Liver (tissue), 9 donors: Measurements from ENCODE around the gene RPAP2. TPM values are rescaled to one million over a fixed set of nuclear protein-coding genes. Genes with fewer than 3 reads are reported as not detected.

Experiments
- DNase-seq: peaks from one replicate; pipeline ENCODE4 v3.0.0-alpha.2; 2017; ENCODE audit warnings: low spot score
- H3K27ac ChIP-seq, 2 donors: one replicate each; pipeline ENCODE4 v1.7.0; 2013; ENCODE audit warnings: inconsistent platforms in 2 of 2, low read length in 2 of 2, control low read depth in 1 of 2, low read depth in 1 of 2, mild to moderate bottlenecking in 1 of 2
- H3K27me3 ChIP-seq, 4 donors: one replicate each; pipeline versions ENCODE4 v1.6.1 to v1.7.0; 2013; ENCODE audit warnings: low read length in 3 of 4, inconsistent platforms in 1 of 4, mild to moderate bottlenecking in 1 of 4, moderate library complexity in 1 of 4; ENCODE audit not compliant: control insufficient read depth in 4 of 4, insufficient read depth in 4 of 4
- H3K36me3 ChIP-seq, 4 donors: one replicate each; pipeline versions ENCODE4 v1.6.1 to v1.7.0; 2013; ENCODE audit warnings: low read length in 3 of 4, mild to moderate bottlenecking in 3 of 4, low read depth in 1 of 4, moderate library complexity in 1 of 4; ENCODE audit not compliant: control insufficient read depth in 4 of 4, insufficient read depth in 3 of 4
- H3K4me1 ChIP-seq, 4 donors: one replicate each; pipeline versions ENCODE4 v1.6.1 to v1.7.0; 2013; ENCODE audit warnings: low read length in 3 of 4, mild to moderate bottlenecking in 3 of 4, moderate library complexity in 1 of 4; ENCODE audit not compliant: control insufficient read depth in 4 of 4, insufficient read depth in 4 of 4
- H3K4me3 ChIP-seq, 3 donors: one replicate each; pipeline versions ENCODE4 v1.6.1 to v1.7.0; 2013; ENCODE audit warnings: low read length in 3 of 3, control low read depth in 1 of 3, low read depth in 1 of 3, mild to moderate bottlenecking in 1 of 3
- H3K9ac ChIP-seq, 2 donors: one replicate each; pipeline ENCODE4 v1.7.0; 2013; ENCODE audit warnings: low read length in 2 of 2, mild to moderate bottlenecking in 2 of 2, moderate library complexity in 2 of 2, control low read depth in 1 of 2, low read depth in 1 of 2
- H3K9me3 ChIP-seq, 4 donors: one replicate each; pipeline versions ENCODE4 v1.6.1 to v1.7.0; 2013; ENCODE audit warnings: low read length in 3 of 4; ENCODE audit not compliant: control insufficient read depth in 4 of 4
- FOXA1 ChIP-seq: IDR thresholded peaks from 2 replicates; pipeline ENCODE4 v1.6.1; 2016; ENCODE audit warnings: antibody characterized with exemption
- FOXA2 ChIP-seq: IDR thresholded peaks from 2 replicates; pipeline ENCODE4 v1.6.1; 2016; ENCODE audit warnings: antibody characterized with exemption
- GABPA ChIP-seq, 2 donors: IDR thresholded peaks in 1 of 2; conservative IDR thresholded peaks in 1 of 2; 2 replicates each; pipeline ENCODE4 v1.6.1; 2016; ENCODE audit warnings: antibody characterized with exemption in 2 of 2, mild to moderate bottlenecking in 1 of 2, moderate library complexity in 1 of 2
- HNF4A ChIP-seq, 2 donors: conservative IDR thresholded peaks; 2 replicates each; pipeline ENCODE4 v1.6.1; 2016; ENCODE audit warnings: antibody characterized with exemption in 2 of 2, mild to moderate bottlenecking in 2 of 2
- HNF4G ChIP-seq: IDR thresholded peaks from 2 replicates; pipeline ENCODE4 v1.6.1; 2016; ENCODE audit warnings: antibody characterized with exemption
- JUND ChIP-seq, 2 donors: IDR thresholded peaks; 2 replicates each; pipeline ENCODE4 v1.6.1; 2016; ENCODE audit warnings: antibody characterized with exemption in 2 of 2
- NR2F2 ChIP-seq: IDR thresholded peaks from 2 replicates; pipeline ENCODE4 v1.6.1; 2016; ENCODE audit warnings: antibody characterized with exemption
- RAD21 ChIP-seq, 2 donors: IDR thresholded peaks; 2 replicates each; pipeline ENCODE4 v1.6.1; 2016; ENCODE audit warnings: antibody characterized with exemption in 2 of 2, mild to moderate bottlenecking in 2 of 2
- RXRA ChIP-seq, 2 donors: IDR thresholded peaks; 2 replicates each; pipeline ENCODE4 v1.6.1; 2017 to 2018; ENCODE audit warnings: antibody characterized with exemption in 2 of 2, mild to moderate bottlenecking in 1 of 2
- SP1 ChIP-seq: IDR thresholded peaks from 2 replicates; pipeline ENCODE4 v1.6.1; 2018; ENCODE audit warnings: antibody characterized with exemption, mild to moderate bottlenecking
- TAF1 ChIP-seq: conservative IDR thresholded peaks from 2 replicates; pipeline ENCODE4 v1.6.1; 2016; ENCODE audit warnings: antibody characterized with exemption, mild to moderate bottlenecking
- YY1 ChIP-seq: IDR thresholded peaks from 2 replicates; pipeline ENCODE4 v1.6.1; 2016; ENCODE audit warnings: antibody characterized with exemption, mild to moderate bottlenecking
- WGBS: extraction: QIAGEN DNeasy Blood & Tissue Kit; methylation state at CpG from one replicate; pipeline ENCODE4 v1.1.7; 2013; 5-methylcytosine and 5-hydroxymethylcytosine counted together
- polyA plus RNA-seq, 2 donors: library from polyadenylated mRNA; stranded (reverse) in 1 of 2; unstranded in 1 of 2; fragments of 200-250 nt in 1 of 2; fragments of >200 nt in 1 of 2; fragmentation: Nextera tagmentation in 1 of 2; extraction: Ambion mirVana in 1 of 2; gene quantifications; one replicate each; pipeline versions ENCODE4 v1.2.1 to v1.2.3, GENCODE V29; 2013 to 2015
- total RNA-seq, 2 donors: library from RNA; depleted of rRNA; stranded (reverse); fragments of >200 nt; gene quantifications; one replicate each; pipeline ENCODE4 v1.2.3, GENCODE V29; 2014
- TF ChIP-seq, protein P1 (sequence below): IDR thresholded peaks from 2 replicates; pipeline ENCODE4 v1.6.1; 2016; ENCODE audit warnings: antibody characterized with exemption
- TF ChIP-seq, protein P2 (sequence below): IDR thresholded peaks from 2 replicates; pipeline ENCODE4 v1.6.1; 2016; ENCODE audit warnings: antibody characterized with exemption, mild to moderate bottlenecking
- TF ChIP-seq, protein P3 (sequence below): IDR thresholded peaks from 2 replicates; pipeline ENCODE4 v1.6.1; 2016; ENCODE audit warnings: antibody characterized with exemption
- TF ChIP-seq, protein P4 (sequence below): IDR thresholded peaks from 2 replicates; pipeline ENCODE4 v1.6.1; 2016; ENCODE audit warnings: antibody characterized with exemption
- TF ChIP-seq, protein P5 (sequence below): fragments of 150-350 bp; IDR thresholded peaks from 2 replicates; pipeline ENCODE4 v1.5.1; 2017; ENCODE audit warnings: improper control_type of control experiment, low read depth, low read length; ENCODE audit not compliant: missing input control
- donor health status: healthy.
- donor health status: healthy.
- donor health status: healthy.
- donor health status: healthy.
- donor health status: healthy.

Gene RPAP2
- total and polyA plus RNA-seq, 4 donors: 2.7 to 8.6 (median 4.4) TPM

DNA sequence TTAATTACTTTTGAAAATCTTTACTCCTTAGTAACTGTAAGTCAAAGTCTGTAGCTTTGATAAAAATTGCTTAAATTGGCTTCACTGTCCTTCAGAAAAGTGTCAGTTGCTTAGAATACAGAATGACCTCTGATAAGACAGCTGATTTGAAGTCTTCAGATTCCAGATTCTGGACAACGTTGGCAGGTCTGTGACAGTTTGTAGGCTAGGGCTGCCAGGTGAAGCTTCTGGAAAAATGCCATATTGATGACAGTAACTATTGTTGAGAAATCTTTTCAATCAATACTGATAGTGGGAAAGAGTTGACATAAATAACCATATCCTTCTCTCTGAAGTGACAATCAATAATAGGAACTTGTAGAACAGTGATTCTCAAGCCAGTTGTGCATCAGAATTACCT, 41.3 kb downstream of the RPAP2 start:
- peak in 1 of 2 donors; percentile 8 for TF ChIP-seq HNF4A (conservative IDR thresholded peaks at IDR 0.05)
- no peak for TF ChIP-seq SP1
- TF ChIP-seq YY1: no peak
- TF ChIP-seq GABPA (IDR thresholded peaks at IDR 0.05 in 1 of 2, conservative IDR thresholded peaks at IDR 0.05 in 1 of 2): no peak
- no peak for TF ChIP-seq NR2F2
- no peak for TF ChIP-seq FOXA1
- TF ChIP-seq HNF4G: no peak
- no peak for TF ChIP-seq JUND (IDR thresholded peaks at IDR 0.05)
- no peak for TF ChIP-seq FOXA2
- TF ChIP-seq, protein P1, sequence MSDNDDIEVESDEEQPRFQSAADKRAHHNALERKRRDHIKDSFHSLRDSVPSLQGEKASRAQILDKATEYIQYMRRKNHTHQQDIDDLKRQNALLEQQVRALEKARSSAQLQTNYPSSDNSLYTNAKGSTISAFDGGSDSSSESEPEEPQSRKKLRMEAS: no peak
- TF ChIP-seq, protein P2, sequence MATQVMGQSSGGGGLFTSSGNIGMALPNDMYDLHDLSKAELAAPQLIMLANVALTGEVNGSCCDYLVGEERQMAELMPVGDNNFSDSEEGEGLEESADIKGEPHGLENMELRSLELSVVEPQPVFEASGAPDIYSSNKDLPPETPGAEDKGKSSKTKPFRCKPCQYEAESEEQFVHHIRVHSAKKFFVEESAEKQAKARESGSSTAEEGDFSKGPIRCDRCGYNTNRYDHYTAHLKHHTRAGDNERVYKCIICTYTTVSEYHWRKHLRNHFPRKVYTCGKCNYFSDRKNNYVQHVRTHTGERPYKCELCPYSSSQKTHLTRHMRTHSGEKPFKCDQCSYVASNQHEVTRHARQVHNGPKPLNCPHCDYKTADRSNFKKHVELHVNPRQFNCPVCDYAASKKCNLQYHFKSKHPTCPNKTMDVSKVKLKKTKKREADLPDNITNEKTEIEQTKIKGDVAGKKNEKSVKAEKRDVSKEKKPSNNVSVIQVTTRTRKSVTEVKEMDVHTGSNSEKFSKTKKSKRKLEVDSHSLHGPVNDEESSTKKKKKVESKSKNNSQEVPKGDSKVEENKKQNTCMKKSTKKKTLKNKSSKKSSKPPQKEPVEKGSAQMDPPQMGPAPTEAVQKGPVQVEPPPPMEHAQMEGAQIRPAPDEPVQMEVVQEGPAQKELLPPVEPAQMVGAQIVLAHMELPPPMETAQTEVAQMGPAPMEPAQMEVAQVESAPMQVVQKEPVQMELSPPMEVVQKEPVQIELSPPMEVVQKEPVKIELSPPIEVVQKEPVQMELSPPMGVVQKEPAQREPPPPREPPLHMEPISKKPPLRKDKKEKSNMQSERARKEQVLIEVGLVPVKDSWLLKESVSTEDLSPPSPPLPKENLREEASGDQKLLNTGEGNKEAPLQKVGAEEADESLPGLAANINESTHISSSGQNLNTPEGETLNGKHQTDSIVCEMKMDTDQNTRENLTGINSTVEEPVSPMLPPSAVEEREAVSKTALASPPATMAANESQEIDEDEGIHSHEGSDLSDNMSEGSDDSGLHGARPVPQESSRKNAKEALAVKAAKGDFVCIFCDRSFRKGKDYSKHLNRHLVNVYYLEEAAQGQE: no peak
- no peak for TF ChIP-seq RAD21 (IDR thresholded peaks at IDR 0.05)
- TF ChIP-seq, protein P3, sequence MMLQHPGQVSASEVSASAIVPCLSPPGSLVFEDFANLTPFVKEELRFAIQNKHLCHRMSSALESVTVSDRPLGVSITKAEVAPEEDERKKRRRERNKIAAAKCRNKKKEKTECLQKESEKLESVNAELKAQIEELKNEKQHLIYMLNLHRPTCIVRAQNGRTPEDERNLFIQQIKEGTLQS: peak; percentile 19
- no peak for TF ChIP-seq RXRA (IDR thresholded peaks at IDR 0.05)
- TF ChIP-seq, protein P4, sequence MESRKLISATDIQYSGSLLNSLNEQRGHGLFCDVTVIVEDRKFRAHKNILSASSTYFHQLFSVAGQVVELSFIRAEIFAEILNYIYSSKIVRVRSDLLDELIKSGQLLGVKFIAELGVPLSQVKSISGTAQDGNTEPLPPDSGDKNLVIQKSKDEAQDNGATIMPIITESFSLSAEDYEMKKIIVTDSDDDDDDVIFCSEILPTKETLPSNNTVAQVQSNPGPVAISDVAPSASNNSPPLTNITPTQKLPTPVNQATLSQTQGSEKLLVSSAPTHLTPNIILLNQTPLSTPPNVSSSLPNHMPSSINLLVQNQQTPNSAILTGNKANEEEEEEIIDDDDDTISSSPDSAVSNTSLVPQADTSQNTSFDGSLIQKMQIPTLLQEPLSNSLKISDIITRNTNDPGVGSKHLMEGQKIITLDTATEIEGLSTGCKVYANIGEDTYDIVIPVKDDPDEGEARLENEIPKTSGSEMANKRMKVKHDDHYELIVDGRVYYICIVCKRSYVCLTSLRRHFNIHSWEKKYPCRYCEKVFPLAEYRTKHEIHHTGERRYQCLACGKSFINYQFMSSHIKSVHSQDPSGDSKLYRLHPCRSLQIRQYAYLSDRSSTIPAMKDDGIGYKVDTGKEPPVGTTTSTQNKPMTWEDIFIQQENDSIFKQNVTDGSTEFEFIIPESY: no peak
- TF ChIP-seq TAF1: no peak
- no peak overlapping the region for H3K4me3 ChIP-seq
- H3K4me1 ChIP-seq: peaks cover 0 to 7% (median 3%) of the 10 kb centered on the region in 4 donors
- H3K27me3 ChIP-seq: no peaks in the 10 kb centered on the region
- 30% methylated on average over 1 of the region's 1 CpG for WGBS
- peaks cover 0 to 16% (median 2%) of the 10 kb centered on the region in 4 donors for H3K36me3 ChIP-seq
- DNase-seq: no peak
- H3K9me3 ChIP-seq: no peaks in the 10 kb centered on the region
- H3K27ac ChIP-seq: no peak overlapping the region
- H3K9ac ChIP-seq: no peak overlapping the region

DNA sequence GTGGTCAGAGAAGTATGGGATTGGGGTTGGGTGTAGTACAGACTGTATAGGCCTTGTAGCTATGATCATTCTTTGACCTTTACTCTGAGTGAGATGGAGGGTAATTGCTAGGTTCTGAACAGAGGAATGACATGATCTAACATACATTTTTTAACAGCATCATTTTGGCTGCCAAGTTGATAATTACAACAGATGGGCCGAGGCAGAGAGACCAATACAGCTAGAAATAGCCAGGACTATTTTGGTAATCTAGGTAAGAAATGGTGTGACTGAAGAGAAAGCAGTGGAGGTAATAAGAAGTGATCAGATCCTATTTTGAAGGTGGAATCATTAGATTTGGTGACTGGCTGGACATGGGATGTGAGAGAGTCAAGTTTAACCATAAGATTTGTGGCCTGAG, 43.5 kb downstream of the RPAP2 start:
- Histone ChIP-seq H3K27me3 (no peaks in the 10 kb centered on the region), H3K9me3 (no peaks in the 10 kb centered on the region), H3K27ac (no peak overlapping the region), H3K4me3 (no peak overlapping the region), H3K9ac (no peak overlapping the region), H3K36me3 (peaks cover 0 to 10% (median 3%) of the 10 kb centered on the region in 4 donors), H3K4me1 (peaks cover 0 to 7% (median 3%) of the 10 kb centered on the region in 4 donors)
- TF ChIP-seq, protein P5, sequence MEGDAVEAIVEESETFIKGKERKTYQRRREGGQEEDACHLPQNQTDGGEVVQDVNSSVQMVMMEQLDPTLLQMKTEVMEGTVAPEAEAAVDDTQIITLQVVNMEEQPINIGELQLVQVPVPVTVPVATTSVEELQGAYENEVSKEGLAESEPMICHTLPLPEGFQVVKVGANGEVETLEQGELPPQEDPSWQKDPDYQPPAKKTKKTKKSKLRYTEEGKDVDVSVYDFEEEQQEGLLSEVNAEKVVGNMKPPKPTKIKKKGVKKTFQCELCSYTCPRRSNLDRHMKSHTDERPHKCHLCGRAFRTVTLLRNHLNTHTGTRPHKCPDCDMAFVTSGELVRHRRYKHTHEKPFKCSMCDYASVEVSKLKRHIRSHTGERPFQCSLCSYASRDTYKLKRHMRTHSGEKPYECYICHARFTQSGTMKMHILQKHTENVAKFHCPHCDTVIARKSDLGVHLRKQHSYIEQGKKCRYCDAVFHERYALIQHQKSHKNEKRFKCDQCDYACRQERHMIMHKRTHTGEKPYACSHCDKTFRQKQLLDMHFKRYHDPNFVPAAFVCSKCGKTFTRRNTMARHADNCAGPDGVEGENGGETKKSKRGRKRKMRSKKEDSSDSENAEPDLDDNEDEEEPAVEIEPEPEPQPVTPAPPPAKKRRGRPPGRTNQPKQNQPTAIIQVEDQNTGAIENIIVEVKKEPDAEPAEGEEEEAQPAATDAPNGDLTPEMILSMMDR: no peak
- WGBS: 99% methylated on average over 1 of the region's 1 CpG
- no peak for DNase-seq
